ENCODE results near the gene C16orf89.
A peak's percentile ranks its signal among the peaks of the same experiment; 100 is the strongest.
"Not testable (repeated sequence)": the region's sequence is repeated elsewhere in the genome, so short reads cannot be mapped to it uniquely, and the experiment has no call there.

Gene C16orf89

GRCh38 chr16:5093081-5093480, 27.3 kb upstream of the C16orf89 start:
- not testable (repeated sequence) for H3K27me3 Mint-ChIP-seq, H3K4me3 Mint-ChIP-seq, ATAC-seq, H3K9me3 Mint-ChIP-seq, H3K27ac Mint-ChIP-seq, DNase-seq
- peaks cover 28% of the 10 kb centered on the region for H3K4me1 Mint-ChIP-seq
- peaks cover 13% of the 10 kb centered on the region for H3K36me3 Mint-ChIP-seq (ENCODE audit: low read depth)

GRCh38 chr16:5090592-5090991, 24.8 kb upstream of the C16orf89 start:
- not testable (repeated sequence) for H3K27ac Mint-ChIP-seq, ATAC-seq, H3K4me3 Mint-ChIP-seq, H3K9me3 Mint-ChIP-seq, H3K27me3 Mint-ChIP-seq, DNase-seq
- peaks cover 19% of the 10 kb centered on the region for H3K4me1 Mint-ChIP-seq
- H3K36me3 Mint-ChIP-seq (ENCODE audit: low read depth): peaks cover 13% of the 10 kb centered on the region

GRCh38 chr16:5089911-5090555, 24.3 kb upstream of the C16orf89 start:
- not testable (repeated sequence) for H3K27me3 Mint-ChIP-seq, H3K9me3 Mint-ChIP-seq, H3K27ac Mint-ChIP-seq, H3K4me3 Mint-ChIP-seq, ATAC-seq, DNase-seq
- Mint-ChIP-seq H3K36me3 (ENCODE audit: low read depth) (peaks cover 14% of the 10 kb centered on the region), H3K4me1 (peaks cover 13% of the 10 kb centered on the region)

- Mint-ChIP-seq H3K4me1 (peaks cover 13% of the 10 kb centered on the region), H3K36me3 (ENCODE audit: low read depth) (peaks cover 24% of the 10 kb centered on the region)
- not testable (repeated sequence) for H3K9me3 Mint-ChIP-seq, H3K27ac Mint-ChIP-seq, H3K27me3 Mint-ChIP-seq, DNase-seq, ATAC-seq, H3K4me3 Mint-ChIP-seq
Observed at GRCh38 chr16:5088936-5089335, 23.2 kb upstream of the C16orf89 start.

- peaks cover 13% of the 10 kb centered on the region for H3K4me1 Mint-ChIP-seq
- ATAC-seq, DNase-seq, H3K4me3 Mint-ChIP-seq, H3K27me3 Mint-ChIP-seq, H3K27ac Mint-ChIP-seq, H3K9me3 Mint-ChIP-seq: not testable (repeated sequence)
- peaks cover 28% of the 10 kb centered on the region for H3K36me3 Mint-ChIP-seq (ENCODE audit: low read depth)
Observed at GRCh38 chr16:5088086-5088790, 22.5 kb upstream of the C16orf89 start.

- not testable (repeated sequence) for ATAC-seq, H3K4me3 Mint-ChIP-seq, H3K9me3 Mint-ChIP-seq, H3K4me1 Mint-ChIP-seq, DNase-seq, H3K27me3 Mint-ChIP-seq, H3K27ac Mint-ChIP-seq
- H3K36me3 Mint-ChIP-seq (ENCODE audit: low read depth): peaks cover 26% of the 10 kb centered on the region
Observed at GRCh38 chr16:5085716-5086115, 20.0 kb upstream of the C16orf89 start.

GRCh38 chr16:5084802-5085201, 19.0 kb upstream of the C16orf89 start:
- H3K4me3 Mint-ChIP-seq, H3K27me3 Mint-ChIP-seq, ATAC-seq, H3K9me3 Mint-ChIP-seq, H3K27ac Mint-ChIP-seq, H3K4me1 Mint-ChIP-seq: not testable (repeated sequence)
- peak; percentile 60 for DNase-seq
- peaks cover 26% of the 10 kb centered on the region for H3K36me3 Mint-ChIP-seq (ENCODE audit: low read depth)

GRCh38 chr16:5084099-5084731, 18.5 kb upstream of the C16orf89 start:
- not testable (repeated sequence) for H3K27me3 Mint-ChIP-seq, DNase-seq, ATAC-seq, H3K4me1 Mint-ChIP-seq, H3K4me3 Mint-ChIP-seq, H3K9me3 Mint-ChIP-seq
- Mint-ChIP-seq H3K36me3 (ENCODE audit: low read depth) (peaks cover 28% of the 10 kb centered on the region), H3K27ac (peak overlapping the region; percentile 62)

- ATAC-seq, H3K27ac Mint-ChIP-seq, H3K4me3 Mint-ChIP-seq, DNase-seq, H3K9me3 Mint-ChIP-seq, H3K27me3 Mint-ChIP-seq, H3K4me1 Mint-ChIP-seq: not testable (repeated sequence)
- H3K36me3 Mint-ChIP-seq (ENCODE audit: low read depth): peaks cover 26% of the 10 kb centered on the region
Observed at GRCh38 chr16:5083646-5084045, 17.9 kb upstream of the C16orf89 start.

GRCh38 chr16:5080996-5081395, 15.2 kb upstream of the C16orf89 start:
- H3K36me3 Mint-ChIP-seq (ENCODE audit: low read depth): peaks cover 29% of the 10 kb centered on the region
- not testable (repeated sequence) for H3K27ac Mint-ChIP-seq, H3K4me3 Mint-ChIP-seq, ATAC-seq, DNase-seq, H3K9me3 Mint-ChIP-seq, H3K4me1 Mint-ChIP-seq, H3K27me3 Mint-ChIP-seq

- not testable (repeated sequence) for H3K4me3 Mint-ChIP-seq, H3K4me1 Mint-ChIP-seq, H3K9me3 Mint-ChIP-seq, ATAC-seq, DNase-seq, H3K27ac Mint-ChIP-seq, H3K27me3 Mint-ChIP-seq
- H3K36me3 Mint-ChIP-seq (ENCODE audit: low read depth): peaks cover 30% of the 10 kb centered on the region
Observed at GRCh38 chr16:5080461-5080860, 14.7 kb upstream of the C16orf89 start.

- H3K4me3 Mint-ChIP-seq: no peak overlapping the region
- H3K27me3 Mint-ChIP-seq: no peaks in the 10 kb centered on the region
- no peak for ATAC-seq
- H3K36me3 Mint-ChIP-seq (ENCODE audit: low read depth): peaks cover 19% of the 10 kb centered on the region
- no peaks in the 10 kb centered on the region for H3K9me3 Mint-ChIP-seq
- no peak for DNase-seq
- no peak overlapping the region for H3K27ac Mint-ChIP-seq
- H3K4me1 Mint-ChIP-seq: no peaks in the 10 kb centered on the region
Observed at GRCh38 chr16:5078626-5079025, 12.9 kb upstream of the C16orf89 start.

GRCh38 chr16:5077304-5077703, 11.5 kb upstream of the C16orf89 start:
- H3K27me3 Mint-ChIP-seq: no peaks in the 10 kb centered on the region
- H3K36me3 Mint-ChIP-seq (ENCODE audit: low read depth): peaks cover 16% of the 10 kb centered on the region
- ATAC-seq (no peak), DNase-seq (no peak)
- no peaks in the 10 kb centered on the region for H3K9me3 Mint-ChIP-seq
- peaks cover 11% of the 10 kb centered on the region for H3K4me1 Mint-ChIP-seq
- H3K4me3 Mint-ChIP-seq: no peak overlapping the region
- no peak overlapping the region for H3K27ac Mint-ChIP-seq

GRCh38 chr16:5075637-5076036, 9.9 kb upstream of the C16orf89 start:
- Mint-ChIP-seq H3K4me1 (peaks cover 25% of the 10 kb centered on the region), H3K9me3 (no peaks in the 10 kb centered on the region), H3K27ac (no peak overlapping the region), H3K4me3 (no peak overlapping the region), H3K36me3 (ENCODE audit: low read depth) (peaks cover 16% of the 10 kb centered on the region), H3K27me3 (no peaks in the 10 kb centered on the region)
- ATAC-seq: no peak
- DNase-seq: no peak

GRCh38 chr16:5073771-5074170, 8.0 kb upstream of the C16orf89 start:
- H3K4me3 Mint-ChIP-seq, ATAC-seq, DNase-seq, H3K27ac Mint-ChIP-seq, H3K27me3 Mint-ChIP-seq, H3K9me3 Mint-ChIP-seq: not testable (repeated sequence)
- Mint-ChIP-seq H3K4me1 (peaks cover 25% of the 10 kb centered on the region), H3K36me3 (ENCODE audit: low read depth) (peaks cover 10% of the 10 kb centered on the region)

Data from activated naive CD8-positive, alpha-beta T cell treated with anti-CD3 and anti-CD28 coated beads, Interleukin-2, amount 50 U/mL, for 24 hours (primary cell).